Liver (tissue), 3 donors: Measurements from ENCODE around the gene TRIM32.

Experiments
- CTCF ChIP-seq: fragments of 150-350 bp; IDR thresholded peaks from 2 replicates; pipeline ENCODE4 v1.5.1; 2017; ENCODE audit warnings: improper control_type of control experiment, low read depth, low read length; ENCODE audit not compliant: missing input control
- EGR1 ChIP-seq, 2 donors: IDR thresholded peaks; 2 replicates each; pipeline ENCODE4 v1.6.1; 2016 to 2018; ENCODE audit warnings: antibody characterized with exemption in 2 of 2, low read depth in 2 of 2
- FOXA1 ChIP-seq: IDR thresholded peaks from 2 replicates; pipeline ENCODE4 v1.6.1; 2016; ENCODE audit warnings: antibody characterized with exemption
- GABPA ChIP-seq, 2 donors: IDR thresholded peaks in 1 of 2; conservative IDR thresholded peaks in 1 of 2; 2 replicates each; pipeline ENCODE4 v1.6.1; 2016; ENCODE audit warnings: antibody characterized with exemption in 2 of 2, mild to moderate bottlenecking in 1 of 2, moderate library complexity in 1 of 2
- MAX ChIP-seq: IDR thresholded peaks from 2 replicates; pipeline ENCODE4 v1.6.1; 2016; ENCODE audit warnings: antibody characterized with exemption
- NR2F2 ChIP-seq: IDR thresholded peaks from 2 replicates; pipeline ENCODE4 v1.6.1; 2016; ENCODE audit warnings: antibody characterized with exemption
- RAD21 ChIP-seq, 2 donors: IDR thresholded peaks; 2 replicates each; pipeline ENCODE4 v1.6.1; 2016; ENCODE audit warnings: antibody characterized with exemption in 2 of 2, mild to moderate bottlenecking in 2 of 2
- SP1 ChIP-seq: IDR thresholded peaks from 2 replicates; pipeline ENCODE4 v1.6.1; 2018; ENCODE audit warnings: antibody characterized with exemption, mild to moderate bottlenecking
- TAF1 ChIP-seq: conservative IDR thresholded peaks from 2 replicates; pipeline ENCODE4 v1.6.1; 2016; ENCODE audit warnings: antibody characterized with exemption, mild to moderate bottlenecking
- TF ChIP-seq, protein P1 (sequence below): IDR thresholded peaks from 2 replicates; pipeline ENCODE4 v1.6.1; 2016; ENCODE audit warnings: antibody characterized with exemption, mild to moderate bottlenecking
- TF ChIP-seq, protein P2 (sequence below): IDR thresholded peaks from 2 replicates; pipeline ENCODE4 v1.6.1; 2016; ENCODE audit warnings: antibody characterized with exemption
- donor health status: healthy.
- donor health status: healthy.

GRCh38 chr9:116689486-116690032, 2.5 kb downstream of the TRIM32 start:
- TF ChIP-seq GABPA (IDR thresholded peaks at IDR 0.05 in 1 of 2, conservative IDR thresholded peaks at IDR 0.05 in 1 of 2) (no peak), CTCF (no peak), RAD21 (IDR thresholded peaks at IDR 0.05) (no peak), MAX (no peak), NR2F2 (no peak), SP1 (no peak), FOXA1 (no peak), TAF1 (no peak), EGR1 (IDR thresholded peaks at IDR 0.05; ENCODE audit: low read depth in 2 of 2) (no peak)
- TF ChIP-seq, protein P1, sequence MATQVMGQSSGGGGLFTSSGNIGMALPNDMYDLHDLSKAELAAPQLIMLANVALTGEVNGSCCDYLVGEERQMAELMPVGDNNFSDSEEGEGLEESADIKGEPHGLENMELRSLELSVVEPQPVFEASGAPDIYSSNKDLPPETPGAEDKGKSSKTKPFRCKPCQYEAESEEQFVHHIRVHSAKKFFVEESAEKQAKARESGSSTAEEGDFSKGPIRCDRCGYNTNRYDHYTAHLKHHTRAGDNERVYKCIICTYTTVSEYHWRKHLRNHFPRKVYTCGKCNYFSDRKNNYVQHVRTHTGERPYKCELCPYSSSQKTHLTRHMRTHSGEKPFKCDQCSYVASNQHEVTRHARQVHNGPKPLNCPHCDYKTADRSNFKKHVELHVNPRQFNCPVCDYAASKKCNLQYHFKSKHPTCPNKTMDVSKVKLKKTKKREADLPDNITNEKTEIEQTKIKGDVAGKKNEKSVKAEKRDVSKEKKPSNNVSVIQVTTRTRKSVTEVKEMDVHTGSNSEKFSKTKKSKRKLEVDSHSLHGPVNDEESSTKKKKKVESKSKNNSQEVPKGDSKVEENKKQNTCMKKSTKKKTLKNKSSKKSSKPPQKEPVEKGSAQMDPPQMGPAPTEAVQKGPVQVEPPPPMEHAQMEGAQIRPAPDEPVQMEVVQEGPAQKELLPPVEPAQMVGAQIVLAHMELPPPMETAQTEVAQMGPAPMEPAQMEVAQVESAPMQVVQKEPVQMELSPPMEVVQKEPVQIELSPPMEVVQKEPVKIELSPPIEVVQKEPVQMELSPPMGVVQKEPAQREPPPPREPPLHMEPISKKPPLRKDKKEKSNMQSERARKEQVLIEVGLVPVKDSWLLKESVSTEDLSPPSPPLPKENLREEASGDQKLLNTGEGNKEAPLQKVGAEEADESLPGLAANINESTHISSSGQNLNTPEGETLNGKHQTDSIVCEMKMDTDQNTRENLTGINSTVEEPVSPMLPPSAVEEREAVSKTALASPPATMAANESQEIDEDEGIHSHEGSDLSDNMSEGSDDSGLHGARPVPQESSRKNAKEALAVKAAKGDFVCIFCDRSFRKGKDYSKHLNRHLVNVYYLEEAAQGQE, result no peak
- TF ChIP-seq, protein P2, sequence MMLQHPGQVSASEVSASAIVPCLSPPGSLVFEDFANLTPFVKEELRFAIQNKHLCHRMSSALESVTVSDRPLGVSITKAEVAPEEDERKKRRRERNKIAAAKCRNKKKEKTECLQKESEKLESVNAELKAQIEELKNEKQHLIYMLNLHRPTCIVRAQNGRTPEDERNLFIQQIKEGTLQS, result no peak
